ENCODE measurements around the gene GCNT3. TPM values are rescaled to one million over a fixed set of nuclear protein-coding genes. Genes with fewer than 3 reads are reported as not detected.

Gene GCNT3, protein sequence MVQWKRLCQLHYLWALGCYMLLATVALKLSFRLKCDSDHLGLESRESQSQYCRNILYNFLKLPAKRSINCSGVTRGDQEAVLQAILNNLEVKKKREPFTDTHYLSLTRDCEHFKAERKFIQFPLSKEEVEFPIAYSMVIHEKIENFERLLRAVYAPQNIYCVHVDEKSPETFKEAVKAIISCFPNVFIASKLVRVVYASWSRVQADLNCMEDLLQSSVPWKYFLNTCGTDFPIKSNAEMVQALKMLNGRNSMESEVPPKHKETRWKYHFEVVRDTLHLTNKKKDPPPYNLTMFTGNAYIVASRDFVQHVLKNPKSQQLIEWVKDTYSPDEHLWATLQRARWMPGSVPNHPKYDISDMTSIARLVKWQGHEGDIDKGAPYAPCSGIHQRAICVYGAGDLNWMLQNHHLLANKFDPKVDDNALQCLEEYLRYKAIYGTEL
- total RNA-seq (2021; fragmentation: NEBNext Ultra II Directional; extraction: Animal tissue kit (Norgen Biotek cat#: 25700)) (not detected in 2 replicates), polyA plus RNA-seq (2011; rRNA removed) (not detected in 2 replicates), polyA minus RNA-seq (2011; rRNA and poly(A)+ RNA removed) (not detected in 2 replicates)
- not detected for polyA plus RNA-seq (2011; cell fraction: cytosol; rRNA removed)
- polyA plus RNA-seq (2011; cell fraction: nucleus; rRNA removed) = not detected
- polyA plus RNA-seq (2012, experiment 1 of 2) = not detected in 4 replicates
- not detected for polyA plus RNA-seq (2012, experiment 2 of 2)
- not detected for polyA plus RNA-seq (2013, experiment 1 of 2)
- 0.02 TPM for polyA plus RNA-seq (2013, experiment 2 of 2)
- polyA minus RNA-seq (2011; cell fraction: cytosol; rRNA and poly(A)+ RNA removed) = not detected
- not detected for polyA minus RNA-seq (2011; cell fraction: nucleus; rRNA and poly(A)+ RNA removed)
- long read RNA-seq, experiment 1 = 0 reads
- long read RNA-seq, experiment 2 = 0 reads

GRCh38 chr15:59611276-59612260, at the start of gene GCNT3:
GCNT3 (plus strand) TSS chr15:59611783; CDS start chr15:59618239, 6,456 bp downstream.
- Histone ChIP-seq H3K23ac (ENCODE audit: insufficient read length) (no peak within 1 kb of the TSS), H3K14ac (ENCODE audit: insufficient read length) (no peak within 1 kb of the TSS), H3K56ac (replicated peaks; ENCODE audit: insufficient read length, low read depth, low read length) (no peak within 1 kb of the TSS), H3K4me1 (replicated peaks in 1 of 4; ENCODE audit: control insufficient read depth in 3 of 4, insufficient read depth in 4 of 4, low read length in 3 of 4) (no peaks in the 10 kb centered on the region), H3K9me3 (ENCODE audit: insufficient read depth in 2 of 2, low read depth in 1 of 2, low read length in 1 of 2) (no peaks in the 10 kb centered on the region), H3K36me3 (ENCODE audit: control insufficient read depth in 2 of 4, insufficient read depth in 4 of 4, low read length in 3 of 4) (no peaks in the 10 kb centered on the region), H2BK12ac (ENCODE audit: low read depth, low read length) (no peak within 1 kb of the TSS), H2BK120ac (replicated peaks; ENCODE audit: low read depth, low read length) (no peak within 1 kb of the TSS), H2AK5ac (ENCODE audit: low read depth, low read length) (no peak within 1 kb of the TSS), H3K79me1 (ENCODE audit: low read depth, low read length) (no peaks in the 10 kb centered on the region), H2BK15ac (ENCODE audit: low read length) (no peak within 1 kb of the TSS), H3K23me2 (ENCODE audit: low read depth, low read length) (peaks cover 1% of the 10 kb centered on the region; the same call in 1 of the 2 replicates), H2AFZ (ENCODE audit: low read length) (0 out of 2 replicates have a peak within 1 kb of the TSS, but pooled peaks have one; percentile 10), H3K27ac (ENCODE audit: low read depth, low read length) (no peak within 1 kb of the TSS), H3K4ac (replicated peaks; ENCODE audit: insufficient read length, low read depth, low read length) (no peak within 1 kb of the TSS), H4K5ac (ENCODE audit: insufficient read length, low read depth, low read length) (no peak within 1 kb of the TSS), H4K20me1 (replicated peaks in 1 of 2; ENCODE audit: control insufficient read depth in 1 of 2, insufficient read depth in 2 of 2, low read length in 2 of 2) (no peaks in the 10 kb centered on the region), H2BK20ac (ENCODE audit: low read length) (no peak within 1 kb of the TSS), H4K91ac (replicated peaks; ENCODE audit: insufficient read length, low read length) (no peak within 1 kb of the TSS), H3K4me3 (ENCODE audit: extremely low read depth in 1 of 4, insufficient read depth in 2 of 4, low read depth in 3 of 4, low read length in 4 of 4) (no peak within 1 kb of the TSS), H2BK5ac (ENCODE audit: low read depth, low read length) (no peak within 1 kb of the TSS), H3K18ac (ENCODE audit: extremely low read depth, low read length) (no peak within 1 kb of the TSS), H4K8ac (ENCODE audit: extremely low read depth, insufficient read depth, low read length) (no peak within 1 kb of the TSS), H3K27me3 (replicated peaks in 1 of 4; ENCODE audit: control insufficient read depth in 3 of 4, extremely low read depth in 1 of 4, insufficient read depth in 3 of 4, low read length in 3 of 4) (no peaks in the 10 kb centered on the region), H3K9ac (replicated peaks in 1 of 4; ENCODE audit: extremely low read depth in 1 of 4, low read depth in 3 of 4, low read length in 3 of 4) (no peak within 1 kb of the TSS), H3K4me2 (ENCODE audit: insufficient read depth in 1 of 2, low read depth in 2 of 2, low read length in 2 of 2) (no peak within 1 kb of the TSS), H3K79me2 (ENCODE audit: control insufficient read depth in 1 of 2, insufficient read depth in 2 of 2, low read length in 2 of 2) (no peaks in the 10 kb centered on the region)
- CTCF ChIA-PET (ENCODE audit: partially characterized antibody) = interaction anchor here (0.6 to 6.6 kb wide), 8 partner anchors 10 to 182 kb away, joined by 3 to 39 read pairs (median 4); no protein-coding TSS in a partner anchor
- POLR2A ChIA-PET (ENCODE audit: partially characterized antibody) = interaction anchor here (0.6 to 1.4 kb wide), 3 partner anchors 23 to 68 kb away, joined by 3 to 4 read pairs (median 3); no protein-coding TSS in a partner anchor
- FAIRE-seq = no peak
- no peak for DNase-seq (ENCODE audit: low read depth in 1 of 2, low spot score in 2 of 2)
- 88% methylated on average over 8 of the region's 8 CpGs; no CpG with 5 or more reads in 1 of the 2 experiments for WGBS, 2 experiments (ENCODE audit: extremely low coverage in 1 of 2, insufficient coverage in 1 of 2, insufficient read length in 1 of 2, insufficient replicate concordance in 2 of 2, low coverage in 1 of 2, low lambda C conversion rate in 2 of 2, missing lambda C conversion rate in 1 of 2)
- TF ChIP-seq MAFK (IDR thresholded peaks at IDR 0.05; ENCODE audit: low read depth, low read length) = no peak
- no peak for TF ChIP-seq YY1 (IDR thresholded peaks at IDR 0.05; ENCODE audit: low read depth, low read length)
- no peak for TF ChIP-seq BACH1 (IDR thresholded peaks at IDR 0.05; ENCODE audit: low read length)
- TF ChIP-seq HDAC6 (IDR thresholded peaks at IDR 0.05; ENCODE audit: low read depth, low read length) = no peak
- no peak for TF ChIP-seq POU5F1 (IDR thresholded peaks at IDR 0.05; ENCODE audit: low read depth, low read length)
- TF ChIP-seq CREB1 (IDR thresholded peaks at IDR 0.05) = no peak
- no peak for TF ChIP-seq JUND (IDR thresholded peaks at IDR 0.05; ENCODE audit: low read length)
